Thyroid gland (tissue), 4 donors: Measurements from ENCODE around the gene CD300A. TPM values are rescaled to one million over a fixed set of nuclear protein-coding genes. Genes with fewer than 3 reads are reported as not detected.

ENCODE experiments used
- DNase-seq, 2 donors: peaks; one replicate each; pipeline ENCODE4 v3.0.0-alpha.2; 2019
- H3K27ac ChIP-seq, 3 donors: fragments of 200-600 bp; sonication (generic); 1 replicate in 2 of 3; 2 replicates in 1 of 3; pipeline ENCODE4 v1.5.1; 2016 to 2019; ENCODE audit warnings: mild to moderate bottlenecking in 1 of 3, moderate library complexity in 1 of 3
- H3K27me3 ChIP-seq: fragments of 200-600 bp; sonication (generic); one replicate; pipeline ENCODE4 v1.5.1; 2019
- H3K36me3 ChIP-seq, 2 donors: fragments of 200-600 bp; sonication (generic); one replicate each; pipeline ENCODE4 v1.5.1; 2016 to 2019
- H3K4me1 ChIP-seq, 2 donors: fragments of 200-600 bp; sonication (generic); one replicate each; pipeline ENCODE4 v1.5.1; 2017 to 2019
- H3K4me3 ChIP-seq, 3 donors: fragments of 200-600 bp; sonication (generic); replicated peaks in 1 of 3; 1 replicate in 2 of 3; 2 replicates in 1 of 3; pipeline ENCODE4 v1.5.1; 2016; ENCODE audit warnings: mild to moderate bottlenecking in 1 of 3
- H3K9me3 ChIP-seq: fragments of 200-600 bp; sonication (generic); one replicate; pipeline ENCODE4 v1.5.1; 2017
- CTCF ChIP-seq, 6 experiments: fragments of 200-600 bp in 3 of 6; fragments of 450-650 bp in 3 of 6; sonication (generic) in 3 of 6; IDR thresholded peaks; one replicate each; pipeline ENCODE4 v1.5.1; 2016 to 2019; ENCODE audit warnings: antibody characterized with exemption in 6 of 6, mild to moderate bottlenecking in 2 of 6, inconsistent platforms in 1 of 6, moderate library complexity in 1 of 6
- POLR2A ChIP-seq, 2 donors: fragments of 450-650 bp; IDR thresholded peaks; one replicate each; pipeline ENCODE4 v1.6.1; 2017; ENCODE audit warnings: antibody characterized with exemption in 2 of 2, mild to moderate bottlenecking in 2 of 2, moderate library complexity in 1 of 2
- WGBS, 2 donors: methylation state at CpG; one replicate each; pipeline ENCODE4 v1.1.5; 2017; 5-methylcytosine and 5-hydroxymethylcytosine counted together
- intact Hi-C: fragments of 100-400 bp; cut with DNase I; formaldehyde crosslinking; loops from one replicate; pipeline ENCODE4 v1.15.1; 2023
- total RNA-seq, 4 donors: library from RNA; depleted of rRNA; stranded (reverse); fragments of >200 nt; gene quantifications; one replicate each; pipeline ENCODE4 v1.2.3, GENCODE V29; 2016

Gene CD300A
- total RNA-seq, 4 donors from 2014 or later, result 0.78 to 5.8 (median 2.1) TPM

DNA sequence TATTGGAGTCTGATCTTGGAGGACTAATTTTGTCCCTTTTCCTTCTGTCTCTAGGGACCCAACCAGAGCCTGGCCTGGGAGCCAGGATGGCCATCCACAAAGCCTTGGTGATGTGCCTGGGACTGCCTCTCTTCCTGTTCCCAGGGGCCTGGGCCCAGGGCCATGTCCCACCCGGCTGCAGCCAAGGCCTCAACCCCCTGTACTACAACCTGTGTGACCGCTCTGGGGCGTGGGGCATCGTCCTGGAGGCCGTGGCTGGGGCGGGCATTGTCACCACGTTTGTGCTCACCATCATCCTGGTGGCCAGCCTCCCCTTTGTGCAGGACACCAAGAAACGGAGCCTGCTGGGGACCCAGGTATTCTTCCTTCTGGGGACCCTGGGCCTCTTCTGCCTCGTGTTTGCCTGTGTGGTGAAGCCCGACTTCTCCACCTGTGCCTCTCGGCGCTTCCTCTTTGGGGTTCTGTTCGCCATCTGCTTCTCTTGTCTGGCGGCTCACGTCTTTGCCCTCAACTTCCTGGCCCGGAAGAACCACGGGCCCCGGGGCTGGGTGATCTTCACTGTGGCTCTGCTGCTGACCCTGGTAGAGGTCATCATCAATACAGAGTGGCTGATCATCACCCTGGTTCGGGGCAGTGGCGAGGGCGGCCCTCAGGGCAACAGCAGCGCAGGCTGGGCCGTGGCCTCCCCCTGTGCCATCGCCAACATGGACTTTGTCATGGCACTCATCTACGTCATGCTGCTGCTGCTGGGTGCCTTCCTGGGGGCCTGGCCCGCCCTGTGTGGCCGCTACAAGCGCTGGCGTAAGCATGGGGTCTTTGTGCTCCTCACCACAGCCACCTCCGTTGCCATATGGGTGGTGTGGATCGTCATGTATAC, 26.5 kb upstream of the CD300A start:
- no peak overlapping the region for H3K4me3 ChIP-seq
- 94 to 95% methylated on average over 17 to 31 of the region's 31 CpGs for WGBS, 2 donors
- peaks cover 10 to 14% of the 10 kb centered on the region in 2 donors for H3K36me3 ChIP-seq
- no peak for DNase-seq
- TF ChIP-seq CTCF (IDR thresholded peaks at IDR 0.05) (no peak), POLR2A (IDR thresholded peaks at IDR 0.05) (no peak)
- peaks cover 57 to 64% of the 10 kb centered on the region in 2 donors for H3K4me1 ChIP-seq
- intact Hi-C loops, result no loop called here
- no peaks in the 10 kb centered on the region for H3K27me3 ChIP-seq
- H3K9me3 ChIP-seq, result no peaks in the 10 kb centered on the region
- H3K27ac ChIP-seq, result peak overlapping the region in 2 of 3 donors; percentile 14 to 16

- no peaks in the 10 kb centered on the region for H3K27me3 ChIP-seq
- no peak overlapping the region for H3K4me3 ChIP-seq
- WGBS, 2 donors, result 90 to 91% methylated on average over 7 of the region's 7 CpGs
- H3K27ac ChIP-seq, result peak overlapping the region; percentile 41 to 95 (median 92)
- peaks cover 10 to 14% of the 10 kb centered on the region in 2 donors for H3K36me3 ChIP-seq
- no peak for TF ChIP-seq POLR2A (IDR thresholded peaks at IDR 0.05)
- TF ChIP-seq CTCF (IDR thresholded peaks at IDR 0.05), result no peak
- peaks cover 49 to 63% of the 10 kb centered on the region in 2 donors for H3K4me1 ChIP-seq
- intact Hi-C loops, result no loop called here
- no peak for DNase-seq
- no peaks in the 10 kb centered on the region for H3K9me3 ChIP-seq
These were observed 24.9 kb upstream of the CD300A start for GRCh38 chr17:74441537-74441936.

GRCh38 chr17:74442291-74442669, 24.2 kb upstream of the CD300A start:
- no peak for DNase-seq
- intact Hi-C loops, result no loop called here
- Histone ChIP-seq H3K4me1 (peaks cover 50 to 64% of the 10 kb centered on the region in 2 donors), H3K4me3 (no peak overlapping the region), H3K9me3 (no peaks in the 10 kb centered on the region), H3K27ac (peak overlapping the region; percentile 89 to 95 (median 92)), H3K36me3 (peaks cover 10 to 14% of the 10 kb centered on the region in 2 donors), H3K27me3 (no peaks in the 10 kb centered on the region)
- TF ChIP-seq POLR2A (IDR thresholded peaks at IDR 0.05) (no peak), CTCF (IDR thresholded peaks at IDR 0.05) (no peak)
- 66 to 71% methylated on average over 6 of the region's 6 CpGs for WGBS, 2 donors

DNA sequence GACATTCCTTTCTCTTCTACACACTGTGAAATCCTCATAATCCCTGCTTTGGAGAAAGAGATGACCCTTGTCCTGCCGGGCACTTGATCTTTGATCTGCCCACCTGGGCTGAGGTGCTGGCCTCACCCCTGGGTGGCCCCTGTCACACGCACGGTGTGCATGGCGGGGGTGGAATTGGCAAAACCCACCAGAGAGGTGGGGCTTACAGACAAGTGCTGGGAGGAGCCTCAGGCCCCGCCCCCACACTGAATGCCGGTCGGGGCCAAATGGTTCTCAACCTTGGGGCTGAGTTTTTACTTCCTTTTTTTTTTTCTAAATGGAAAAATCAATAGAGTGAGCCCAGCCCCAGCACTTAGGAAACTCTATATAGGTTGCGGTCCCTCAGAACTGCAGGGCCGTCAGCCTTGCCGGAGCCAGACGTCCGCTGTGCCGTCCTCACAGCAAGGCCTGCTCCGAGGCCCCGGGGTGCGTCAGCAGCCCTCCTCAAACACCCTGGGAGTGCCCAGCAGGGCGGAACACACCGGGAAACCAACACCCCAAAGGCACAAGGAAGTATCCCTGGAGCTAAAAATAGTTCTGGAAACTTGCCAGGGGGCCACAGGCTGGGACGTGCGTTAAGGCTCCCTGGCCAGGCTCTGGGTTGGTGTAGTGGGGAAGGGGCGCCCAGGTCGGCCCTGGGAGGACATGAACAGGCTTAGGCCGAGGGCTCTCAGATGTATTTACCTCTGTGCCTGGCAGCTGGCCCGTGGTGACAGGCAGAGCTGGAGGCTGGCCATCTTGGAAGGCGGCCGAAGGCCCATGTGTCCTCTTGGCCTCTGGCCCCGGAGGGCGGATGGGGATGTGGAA, 23.5 kb upstream of the CD300A start:
- Histone ChIP-seq H3K4me1 (peaks cover 56 to 66% of the 10 kb centered on the region in 2 donors), H3K4me3 (peak overlapping the region in 1 of 3 donors; percentile 3), H3K27ac (peak overlapping the region; percentile 89 to 95 (median 92)), H3K27me3 (no peaks in the 10 kb centered on the region), H3K36me3 (peaks cover 10 to 14% of the 10 kb centered on the region in 2 donors), H3K9me3 (no peaks in the 10 kb centered on the region)
- WGBS, 2 donors, result 1 to 6% methylated on average over 21 to 22 of the region's 28 CpGs
- no peak for TF ChIP-seq CTCF (IDR thresholded peaks at IDR 0.05)
- TF ChIP-seq POLR2A (IDR thresholded peaks at IDR 0.05), result peak in 1 of 2 donors; percentile 55
- peak; percentile 96 to 97 for DNase-seq
- intact Hi-C loops, result no loop called here
